Liver (tissue), 9 donors: ENCODE results near the gene CCDC6. TPM values are rescaled to one million over a fixed set of nuclear protein-coding genes. Genes with fewer than 3 reads are reported as not detected.
"Not testable (repeated sequence)": the region's sequence is repeated elsewhere in the genome, so short reads cannot be mapped to it uniquely, and the experiment has no call there.

Experiments used
- DNase-seq: peaks from one replicate; pipeline ENCODE4 v3.0.0-alpha.2; 2017; ENCODE audit warnings: low spot score
- H3K27ac ChIP-seq, 2 donors: one replicate each; pipeline ENCODE4 v1.7.0; 2013; ENCODE audit warnings: inconsistent platforms in 2 of 2, low read length in 2 of 2, control low read depth in 1 of 2, low read depth in 1 of 2, mild to moderate bottlenecking in 1 of 2
- H3K27me3 ChIP-seq, 4 donors: one replicate each; pipeline versions ENCODE4 v1.6.1 to v1.7.0; 2013; ENCODE audit warnings: low read length in 3 of 4, inconsistent platforms in 1 of 4, mild to moderate bottlenecking in 1 of 4, moderate library complexity in 1 of 4; ENCODE audit not compliant: control insufficient read depth in 4 of 4, insufficient read depth in 4 of 4
- H3K36me3 ChIP-seq, 4 donors: one replicate each; pipeline versions ENCODE4 v1.6.1 to v1.7.0; 2013; ENCODE audit warnings: low read length in 3 of 4, mild to moderate bottlenecking in 3 of 4, low read depth in 1 of 4, moderate library complexity in 1 of 4; ENCODE audit not compliant: control insufficient read depth in 4 of 4, insufficient read depth in 3 of 4
- H3K4me1 ChIP-seq, 4 donors: one replicate each; pipeline versions ENCODE4 v1.6.1 to v1.7.0; 2013; ENCODE audit warnings: low read length in 3 of 4, mild to moderate bottlenecking in 3 of 4, moderate library complexity in 1 of 4; ENCODE audit not compliant: control insufficient read depth in 4 of 4, insufficient read depth in 4 of 4
- H3K4me3 ChIP-seq, 3 donors: one replicate each; pipeline versions ENCODE4 v1.6.1 to v1.7.0; 2013; ENCODE audit warnings: low read length in 3 of 3, control low read depth in 1 of 3, low read depth in 1 of 3, mild to moderate bottlenecking in 1 of 3
- H3K9ac ChIP-seq, 2 donors: one replicate each; pipeline ENCODE4 v1.7.0; 2013; ENCODE audit warnings: low read length in 2 of 2, mild to moderate bottlenecking in 2 of 2, moderate library complexity in 2 of 2, control low read depth in 1 of 2, low read depth in 1 of 2
- H3K9me3 ChIP-seq, 4 donors: one replicate each; pipeline versions ENCODE4 v1.6.1 to v1.7.0; 2013; ENCODE audit warnings: low read length in 3 of 4; ENCODE audit not compliant: control insufficient read depth in 4 of 4
- ATF3 ChIP-seq: IDR thresholded peaks from 2 replicates; pipeline ENCODE4 v1.6.1; 2016; ENCODE audit warnings: antibody characterized with exemption
- EGR1 ChIP-seq, 2 donors: IDR thresholded peaks; 2 replicates each; pipeline ENCODE4 v1.6.1; 2016 to 2018; ENCODE audit warnings: antibody characterized with exemption in 2 of 2, low read depth in 2 of 2
- FOXA1 ChIP-seq: IDR thresholded peaks from 2 replicates; pipeline ENCODE4 v1.6.1; 2016; ENCODE audit warnings: antibody characterized with exemption
- FOXA2 ChIP-seq: IDR thresholded peaks from 2 replicates; pipeline ENCODE4 v1.6.1; 2016; ENCODE audit warnings: antibody characterized with exemption
- GABPA ChIP-seq, 2 donors: IDR thresholded peaks in 1 of 2; conservative IDR thresholded peaks in 1 of 2; 2 replicates each; pipeline ENCODE4 v1.6.1; 2016; ENCODE audit warnings: antibody characterized with exemption in 2 of 2, mild to moderate bottlenecking in 1 of 2, moderate library complexity in 1 of 2
- HNF4A ChIP-seq, 2 donors: conservative IDR thresholded peaks; 2 replicates each; pipeline ENCODE4 v1.6.1; 2016; ENCODE audit warnings: antibody characterized with exemption in 2 of 2, mild to moderate bottlenecking in 2 of 2
- HNF4G ChIP-seq: IDR thresholded peaks from 2 replicates; pipeline ENCODE4 v1.6.1; 2016; ENCODE audit warnings: antibody characterized with exemption
- MAX ChIP-seq: IDR thresholded peaks from 2 replicates; pipeline ENCODE4 v1.6.1; 2016; ENCODE audit warnings: antibody characterized with exemption
- NR2F2 ChIP-seq: IDR thresholded peaks from 2 replicates; pipeline ENCODE4 v1.6.1; 2016; ENCODE audit warnings: antibody characterized with exemption
- RAD21 ChIP-seq, 2 donors: IDR thresholded peaks; 2 replicates each; pipeline ENCODE4 v1.6.1; 2016; ENCODE audit warnings: antibody characterized with exemption in 2 of 2, mild to moderate bottlenecking in 2 of 2
- RXRA ChIP-seq, 2 donors: IDR thresholded peaks; 2 replicates each; pipeline ENCODE4 v1.6.1; 2017 to 2018; ENCODE audit warnings: antibody characterized with exemption in 2 of 2, mild to moderate bottlenecking in 1 of 2
- TAF1 ChIP-seq: conservative IDR thresholded peaks from 2 replicates; pipeline ENCODE4 v1.6.1; 2016; ENCODE audit warnings: antibody characterized with exemption, mild to moderate bottlenecking
- YY1 ChIP-seq: IDR thresholded peaks from 2 replicates; pipeline ENCODE4 v1.6.1; 2016; ENCODE audit warnings: antibody characterized with exemption, mild to moderate bottlenecking
- ZBTB33 ChIP-seq: IDR thresholded peaks from 2 replicates; pipeline ENCODE4 v1.6.1; 2016; ENCODE audit warnings: antibody characterized with exemption
- WGBS: extraction: QIAGEN DNeasy Blood & Tissue Kit; methylation state at CpG from one replicate; pipeline ENCODE4 v1.1.7; 2013; 5-methylcytosine and 5-hydroxymethylcytosine counted together
- polyA plus RNA-seq, 2 donors: library from polyadenylated mRNA; stranded (reverse) in 1 of 2; unstranded in 1 of 2; fragments of 200-250 nt in 1 of 2; fragments of >200 nt in 1 of 2; fragmentation: Nextera tagmentation in 1 of 2; extraction: Ambion mirVana in 1 of 2; gene quantifications; one replicate each; pipeline versions ENCODE4 v1.2.1 to v1.2.3, GENCODE V29; 2013 to 2015
- total RNA-seq, 2 donors: library from RNA; depleted of rRNA; stranded (reverse); fragments of >200 nt; gene quantifications; one replicate each; pipeline ENCODE4 v1.2.3, GENCODE V29; 2014
- TF ChIP-seq, protein P1 (sequence below): IDR thresholded peaks from 2 replicates; pipeline ENCODE4 v1.6.1; 2016; ENCODE audit warnings: antibody characterized with exemption, mild to moderate bottlenecking
- donor health status: healthy.
- donor health status: healthy.
- donor health status: healthy.
- donor health status: healthy.
- donor health status: healthy.

The CCDC6 gene
- total and polyA plus RNA-seq, 4 donors: 4.7 to 14.3 (median 8.8) TPM

GRCh38 chr10:59792812-59793211 lies 113.5 kb downstream of the CCDC6 start:
- no peak overlapping the region for H3K27ac ChIP-seq
- peaks cover 2 to 30% (median 26%) of the 10 kb centered on the region in 4 donors for H3K36me3 ChIP-seq
- H3K9me3 ChIP-seq: no peaks in the 10 kb centered on the region
- H3K4me1 ChIP-seq: no peaks in the 10 kb centered on the region
- no peak for DNase-seq
- H3K27me3 ChIP-seq: no peaks in the 10 kb centered on the region
- H3K9ac ChIP-seq: no peak overlapping the region
- no peak overlapping the region for H3K4me3 ChIP-seq
- TF ChIP-seq FOXA1 (no peak), RAD21 (IDR thresholded peaks at IDR 0.05) (no peak)
- WGBS: 93% methylated on average over 13 of the region's 13 CpGs

DNA sequence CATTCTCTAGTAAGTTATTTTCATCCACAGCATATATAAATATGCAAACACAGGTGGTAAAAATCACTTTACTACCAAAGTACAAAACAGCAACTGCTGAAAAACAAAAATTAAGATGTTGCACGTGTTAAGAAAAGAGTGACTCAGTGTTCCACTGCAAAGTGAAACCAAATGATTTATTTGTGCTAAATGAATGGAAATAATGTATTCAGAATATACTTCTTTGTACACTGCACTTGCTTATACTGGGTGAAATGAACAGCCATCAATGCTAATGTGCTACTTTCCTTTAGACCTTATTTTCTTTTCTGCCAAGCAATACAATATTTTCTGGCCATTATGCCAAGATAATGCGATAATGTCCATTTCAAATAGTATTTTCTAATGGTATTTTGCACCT lies 114.8 kb downstream of the CCDC6 start:
- Histone ChIP-seq H3K27ac (no peak overlapping the region), H3K4me1 (no peaks in the 10 kb centered on the region), H3K27me3 (no peaks in the 10 kb centered on the region), H3K9ac (no peak overlapping the region), H3K36me3 (peaks cover 2 to 27% (median 24%) of the 10 kb centered on the region in 4 donors), H3K9me3 (no peaks in the 10 kb centered on the region), H3K4me3 (no peak overlapping the region)
- TF ChIP-seq ZBTB33 (no peak), ATF3 (no peak), FOXA2 (no peak), YY1 (no peak), HNF4G (no peak), TAF1 (no peak), EGR1 (IDR thresholded peaks at IDR 0.05; ENCODE audit: low read depth in 2 of 2) (no peak), NR2F2 (no peak), RXRA (IDR thresholded peaks at IDR 0.05) (no peak), RAD21 (IDR thresholded peaks at IDR 0.05) (no peak), GABPA (IDR thresholded peaks at IDR 0.05 in 1 of 2, conservative IDR thresholded peaks at IDR 0.05 in 1 of 2) (no peak), HNF4A (conservative IDR thresholded peaks at IDR 0.05) (no peak), MAX (no peak)
- TF ChIP-seq, protein P1, sequence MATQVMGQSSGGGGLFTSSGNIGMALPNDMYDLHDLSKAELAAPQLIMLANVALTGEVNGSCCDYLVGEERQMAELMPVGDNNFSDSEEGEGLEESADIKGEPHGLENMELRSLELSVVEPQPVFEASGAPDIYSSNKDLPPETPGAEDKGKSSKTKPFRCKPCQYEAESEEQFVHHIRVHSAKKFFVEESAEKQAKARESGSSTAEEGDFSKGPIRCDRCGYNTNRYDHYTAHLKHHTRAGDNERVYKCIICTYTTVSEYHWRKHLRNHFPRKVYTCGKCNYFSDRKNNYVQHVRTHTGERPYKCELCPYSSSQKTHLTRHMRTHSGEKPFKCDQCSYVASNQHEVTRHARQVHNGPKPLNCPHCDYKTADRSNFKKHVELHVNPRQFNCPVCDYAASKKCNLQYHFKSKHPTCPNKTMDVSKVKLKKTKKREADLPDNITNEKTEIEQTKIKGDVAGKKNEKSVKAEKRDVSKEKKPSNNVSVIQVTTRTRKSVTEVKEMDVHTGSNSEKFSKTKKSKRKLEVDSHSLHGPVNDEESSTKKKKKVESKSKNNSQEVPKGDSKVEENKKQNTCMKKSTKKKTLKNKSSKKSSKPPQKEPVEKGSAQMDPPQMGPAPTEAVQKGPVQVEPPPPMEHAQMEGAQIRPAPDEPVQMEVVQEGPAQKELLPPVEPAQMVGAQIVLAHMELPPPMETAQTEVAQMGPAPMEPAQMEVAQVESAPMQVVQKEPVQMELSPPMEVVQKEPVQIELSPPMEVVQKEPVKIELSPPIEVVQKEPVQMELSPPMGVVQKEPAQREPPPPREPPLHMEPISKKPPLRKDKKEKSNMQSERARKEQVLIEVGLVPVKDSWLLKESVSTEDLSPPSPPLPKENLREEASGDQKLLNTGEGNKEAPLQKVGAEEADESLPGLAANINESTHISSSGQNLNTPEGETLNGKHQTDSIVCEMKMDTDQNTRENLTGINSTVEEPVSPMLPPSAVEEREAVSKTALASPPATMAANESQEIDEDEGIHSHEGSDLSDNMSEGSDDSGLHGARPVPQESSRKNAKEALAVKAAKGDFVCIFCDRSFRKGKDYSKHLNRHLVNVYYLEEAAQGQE: no peak
- WGBS: 93% methylated on average over 2 of the region's 2 CpGs
- DNase-seq: no peak

DNA sequence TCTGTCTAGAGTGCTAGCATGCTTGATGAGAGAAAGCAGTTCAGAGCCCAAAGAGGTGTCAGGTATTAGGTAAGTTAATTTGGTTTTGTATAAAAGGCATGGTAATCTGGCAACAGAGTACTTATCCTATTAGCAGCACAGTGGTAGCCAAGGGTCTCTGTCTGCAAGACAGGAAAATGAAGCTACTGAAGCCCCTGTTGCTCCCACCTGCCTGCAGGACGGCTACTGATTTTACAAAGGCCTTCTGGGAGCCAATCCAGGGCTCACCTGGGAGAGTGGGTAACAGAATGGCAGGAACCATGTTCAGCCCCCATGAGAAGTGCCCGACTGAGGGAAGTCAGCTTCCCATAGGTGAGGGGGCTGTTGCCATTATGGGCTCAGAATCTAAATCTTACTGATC lies 116.3 kb downstream of the CCDC6 start:
- not testable (repeated sequence) for H3K9me3 ChIP-seq, DNase-seq, H3K27ac ChIP-seq, H3K4me3 ChIP-seq, H3K9ac ChIP-seq, H3K27me3 ChIP-seq, H3K4me1 ChIP-seq
- WGBS: 66% methylated on average over 2 of the region's 2 CpGs
- H3K36me3 ChIP-seq: peaks cover 2 to 26% (median 24%) of the 10 kb centered on the region in 4 donors
